HepG2 (cell line): ENCODE data around the gene NSFL1C.

Source experiments
- EP300 ChIP-seq, 3 experiments: sonication (generic) in 1 of 3; formaldehyde crosslinking in 1 of 3; IDR thresholded peaks; 2 replicates each; pipeline versions ENCODE4 v1.5.1 to v1.6.1; 2011 to 2020; ENCODE audit warnings: low read depth in 2 of 3, low read length in 2 of 3, borderline replicate concordance in 1 of 3, improper control_type of control experiment in 1 of 3, mild to moderate bottlenecking in 1 of 3, missing genetic modification reagents in 1 of 3, moderate library complexity in 1 of 3
- HNRNPK ChIP-seq: fragments of 200-400 bp; formaldehyde crosslinking; IDR thresholded peaks from 2 replicates; pipeline ENCODE4 v1.6.1; 2018; ENCODE audit warnings: low read length, low read depth, moderate library complexity, mild to moderate bottlenecking; ENCODE audit not compliant: poor library complexity, severe bottlenecking
- TBL1XR1 ChIP-seq: fragments of 150-350 bp; IDR thresholded peaks from 2 replicates; pipeline ENCODE4 v1.6.1; 2014; ENCODE audit warnings: borderline replicate concordance, low read length; ENCODE audit not compliant: partially characterized antibody
- ZBTB3 ChIP-seq: sonication (generic); formaldehyde crosslinking; IDR thresholded peaks from 2 replicates; pipeline ENCODE4 v1.4.0; 2020; ENCODE audit warnings: low read depth, mild to moderate bottlenecking, moderate library complexity, missing genetic modification reagents, borderline replicate concordance
- ZBTB8A ChIP-seq: sonication (generic); formaldehyde crosslinking; IDR thresholded peaks from 2 replicates; pipeline ENCODE4 v1.4.0; 2020; ENCODE audit warnings: mild to moderate bottlenecking, low read depth, missing genetic modification reagents, borderline replicate concordance
- TF ChIP-seq, protein P1 (sequence below): IDR thresholded peaks from 2 replicates; pipeline ENCODE4 v1.6.1; 2012; ENCODE audit warnings: low read depth, low read length, improper control_type of control experiment
- TF ChIP-seq, protein P2 (sequence below): sonication (generic); formaldehyde crosslinking; IDR thresholded peaks from 2 replicates; pipeline ENCODE4 v1.4.0; 2020; ENCODE audit warnings: missing genetic modification reagents

DNA sequence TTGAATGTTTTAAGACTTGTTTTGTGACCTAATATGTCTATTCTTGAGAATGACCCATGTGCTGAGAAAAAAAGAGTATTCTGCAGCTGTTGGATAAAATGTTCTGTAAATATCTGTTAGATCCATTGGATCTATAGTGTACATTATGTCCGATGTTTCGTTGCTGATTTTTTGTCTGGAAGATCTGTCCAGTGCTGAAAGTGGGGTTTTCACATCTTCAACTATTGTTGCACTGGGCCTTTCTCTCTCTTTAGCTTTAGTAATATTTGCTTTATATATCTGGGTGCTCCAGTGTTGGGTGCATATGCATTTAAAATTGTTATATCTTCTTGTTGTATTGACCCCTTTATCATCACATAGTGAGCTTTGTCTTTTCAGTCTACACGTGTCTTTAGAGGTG lies 30.3 kb upstream of the NSFL1C start:
- TF ChIP-seq HNRNPK (no peak), ZBTB8A (CRISPR knock-in tag) (no peak), TBL1XR1 (no peak), ZBTB3 (CRISPR knock-in tag) (no peak), EP300 (IDR thresholded peaks at IDR 0.05; ENCODE audit: low read depth in 2 of 2, low read length in 2 of 2) (no peak), EP300 (CRISPR knock-in tag; IDR thresholded peaks at IDR 0.05; ENCODE audit: borderline replicate concordance) (no peak)
- TF ChIP-seq, protein P1, sequence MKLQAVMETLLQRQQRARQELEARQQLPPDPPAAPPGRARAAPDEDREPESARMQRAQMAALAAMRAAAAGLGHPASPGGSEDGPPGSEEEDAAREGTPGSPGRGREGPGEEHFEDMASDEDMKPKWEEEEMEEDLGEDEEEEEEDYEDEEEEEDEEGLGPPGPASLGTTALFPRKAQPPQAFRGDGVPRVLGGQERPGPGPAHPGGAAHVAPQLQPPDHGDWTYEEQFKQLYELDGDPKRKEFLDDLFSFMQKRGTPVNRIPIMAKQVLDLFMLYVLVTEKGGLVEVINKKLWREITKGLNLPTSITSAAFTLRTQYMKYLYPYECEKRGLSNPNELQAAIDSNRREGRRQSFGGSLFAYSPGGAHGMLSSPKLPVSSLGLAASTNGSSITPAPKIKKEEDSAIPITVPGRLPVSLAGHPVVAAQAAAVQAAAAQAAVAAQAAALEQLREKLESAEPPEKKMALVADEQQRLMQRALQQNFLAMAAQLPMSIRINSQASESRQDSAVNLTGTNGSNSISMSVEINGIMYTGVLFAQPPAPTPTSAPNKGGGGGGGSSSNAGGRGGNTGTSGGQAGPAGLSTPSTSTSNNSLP, result no peak
- TF ChIP-seq, protein P2, sequence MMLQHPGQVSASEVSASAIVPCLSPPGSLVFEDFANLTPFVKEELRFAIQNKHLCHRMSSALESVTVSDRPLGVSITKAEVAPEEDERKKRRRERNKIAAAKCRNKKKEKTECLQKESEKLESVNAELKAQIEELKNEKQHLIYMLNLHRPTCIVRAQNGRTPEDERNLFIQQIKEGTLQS (CRISPR knock-in tag), result no peak
